GM23248 (cell line): ENCODE results near the gene ALOXE3.

ENCODE experiments used
- EZH2 ChIP-seq: fragments of 200-600 bp; sonication (generic); IDR thresholded peaks from 2 replicates; pipeline ENCODE4 v1.6.1; 2018; ENCODE audit warnings: antibody characterized with exemption, mild to moderate bottlenecking; ENCODE audit not compliant: insufficient read depth, poor library complexity, severe bottlenecking
- EZH2phosphoT487 ChIP-seq: fragments of 200-600 bp; sonication (generic); IDR thresholded peaks from 2 replicates; pipeline ENCODE4 v1.6.1; 2018; ENCODE audit warnings: antibody characterized with exemption, moderate library complexity, mild to moderate bottlenecking, low read depth; ENCODE audit not compliant: insufficient read depth

- TF ChIP-seq EZH2 (no peak), EZH2phosphoT487 (no peak)
These were observed 22.0 kb upstream of the ALOXE3 start for GRCh38 chr17:8140065-8141029.
